Ishikawa (cell line): Measurements from ENCODE around the gene NDUFB10.

ENCODE experiments used
- EP300 ChIP-seq: IDR thresholded peaks from 2 replicates; pipeline ENCODE4 v1.6.1; 2012; ENCODE audit warnings: borderline replicate concordance
- FOXM1 ChIP-seq: IDR thresholded peaks from 2 replicates; pipeline ENCODE4 v1.6.1; 2012; ENCODE audit warnings: low read depth, borderline replicate concordance
- TF ChIP-seq, protein P1 (sequence below): IDR thresholded peaks from 2 replicates; pipeline ENCODE4 v1.6.1; 2012; ENCODE audit warnings: low read depth, mild to moderate bottlenecking
- TF ChIP-seq, protein P2 (sequence below): IDR thresholded peaks from 2 replicates; pipeline ENCODE4 v1.6.1; 2012
- TF ChIP-seq, protein P3 (sequence below): IDR thresholded peaks from 2 replicates; pipeline ENCODE4 v1.6.1; 2012

DNA sequence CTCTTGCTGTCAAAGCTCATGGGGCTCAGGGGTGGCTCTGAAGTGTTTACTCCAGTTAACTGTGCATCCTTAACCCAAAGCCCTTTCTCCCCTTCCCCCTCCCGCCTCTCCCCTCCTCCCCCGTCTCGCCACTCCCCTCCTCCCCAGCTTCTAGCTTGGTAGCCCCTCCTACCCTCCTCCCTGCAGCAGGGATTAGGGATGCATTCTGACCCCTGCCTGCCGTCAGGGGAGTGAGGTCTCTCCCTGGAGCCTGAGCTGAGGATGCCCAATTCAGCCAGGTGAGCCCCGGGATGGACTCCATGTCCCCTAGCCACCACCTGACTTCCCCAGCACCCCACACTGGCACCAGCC lies 42.7 kb upstream of the NDUFB10 start:
- TF ChIP-seq, protein P1, sequence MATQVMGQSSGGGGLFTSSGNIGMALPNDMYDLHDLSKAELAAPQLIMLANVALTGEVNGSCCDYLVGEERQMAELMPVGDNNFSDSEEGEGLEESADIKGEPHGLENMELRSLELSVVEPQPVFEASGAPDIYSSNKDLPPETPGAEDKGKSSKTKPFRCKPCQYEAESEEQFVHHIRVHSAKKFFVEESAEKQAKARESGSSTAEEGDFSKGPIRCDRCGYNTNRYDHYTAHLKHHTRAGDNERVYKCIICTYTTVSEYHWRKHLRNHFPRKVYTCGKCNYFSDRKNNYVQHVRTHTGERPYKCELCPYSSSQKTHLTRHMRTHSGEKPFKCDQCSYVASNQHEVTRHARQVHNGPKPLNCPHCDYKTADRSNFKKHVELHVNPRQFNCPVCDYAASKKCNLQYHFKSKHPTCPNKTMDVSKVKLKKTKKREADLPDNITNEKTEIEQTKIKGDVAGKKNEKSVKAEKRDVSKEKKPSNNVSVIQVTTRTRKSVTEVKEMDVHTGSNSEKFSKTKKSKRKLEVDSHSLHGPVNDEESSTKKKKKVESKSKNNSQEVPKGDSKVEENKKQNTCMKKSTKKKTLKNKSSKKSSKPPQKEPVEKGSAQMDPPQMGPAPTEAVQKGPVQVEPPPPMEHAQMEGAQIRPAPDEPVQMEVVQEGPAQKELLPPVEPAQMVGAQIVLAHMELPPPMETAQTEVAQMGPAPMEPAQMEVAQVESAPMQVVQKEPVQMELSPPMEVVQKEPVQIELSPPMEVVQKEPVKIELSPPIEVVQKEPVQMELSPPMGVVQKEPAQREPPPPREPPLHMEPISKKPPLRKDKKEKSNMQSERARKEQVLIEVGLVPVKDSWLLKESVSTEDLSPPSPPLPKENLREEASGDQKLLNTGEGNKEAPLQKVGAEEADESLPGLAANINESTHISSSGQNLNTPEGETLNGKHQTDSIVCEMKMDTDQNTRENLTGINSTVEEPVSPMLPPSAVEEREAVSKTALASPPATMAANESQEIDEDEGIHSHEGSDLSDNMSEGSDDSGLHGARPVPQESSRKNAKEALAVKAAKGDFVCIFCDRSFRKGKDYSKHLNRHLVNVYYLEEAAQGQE, result no peak
- TF ChIP-seq, protein P2, sequence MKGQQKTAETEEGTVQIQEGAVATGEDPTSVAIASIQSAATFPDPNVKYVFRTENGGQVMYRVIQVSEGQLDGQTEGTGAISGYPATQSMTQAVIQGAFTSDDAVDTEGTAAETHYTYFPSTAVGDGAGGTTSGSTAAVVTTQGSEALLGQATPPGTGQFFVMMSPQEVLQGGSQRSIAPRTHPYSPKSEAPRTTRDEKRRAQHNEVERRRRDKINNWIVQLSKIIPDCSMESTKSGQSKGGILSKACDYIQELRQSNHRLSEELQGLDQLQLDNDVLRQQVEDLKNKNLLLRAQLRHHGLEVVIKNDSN, result no peak
- TF ChIP-seq, protein P3, sequence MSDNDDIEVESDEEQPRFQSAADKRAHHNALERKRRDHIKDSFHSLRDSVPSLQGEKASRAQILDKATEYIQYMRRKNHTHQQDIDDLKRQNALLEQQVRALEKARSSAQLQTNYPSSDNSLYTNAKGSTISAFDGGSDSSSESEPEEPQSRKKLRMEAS, result no peak
- no peak for TF ChIP-seq FOXM1
- no peak for TF ChIP-seq EP300
